ENCODE results near the gene ABHD12B. TPM values are rescaled to one million over a fixed set of nuclear protein-coding genes. Genes with fewer than 3 reads are reported as not detected.

The ABHD12B gene
- polyA plus RNA-seq, 3 donors = 0.45 to 0.54 TPM; not detected in 1

- intact Hi-C loops (cut with micrococcal nuclease) = no loop called here
- no peak for TF ChIP-seq CTCF (IDR thresholded peaks at IDR 0.05)
- Histone ChIP-seq H3K36me3 (replicated peaks in 1 of 2; ENCODE audit: control insufficient read depth in 1 of 2, insufficient read depth in 2 of 2, low read length in 2 of 2) (no peaks in the 10 kb centered on the region), H3K4me3 (replicated peaks in 1 of 3; ENCODE audit: low read depth in 2 of 3, low read length in 3 of 3) (no peak overlapping the region), H3K79me2 (ENCODE audit: insufficient read depth, low read length) (no peaks in the 10 kb centered on the region), H3K9ac (ENCODE audit: insufficient read depth, low read length, poor library complexity, severe bottlenecking) (no peak overlapping the region), H4K20me1 (ENCODE audit: insufficient read depth, low read length) (no peaks in the 10 kb centered on the region), H3K27ac (ENCODE audit: low read depth in 1 of 2, low read length in 2 of 2) (no peak overlapping the region), H3K27me3 (ENCODE audit: control insufficient read depth in 2 of 2, insufficient read depth in 2 of 2, low read length in 2 of 2) (no peaks in the 10 kb centered on the region), H3K4me1 (ENCODE audit: control insufficient read depth in 1 of 2, insufficient read depth in 2 of 2, low read length in 2 of 2) (peaks cover 16 to 19% of the 10 kb centered on the region in 2 donors), H3K4me2 (replicated peaks; ENCODE audit: extremely low read depth, low read length, poor library complexity, severe bottlenecking) (no peak overlapping the region), H2AFZ (ENCODE audit: insufficient read depth, low read depth, low read length, poor library complexity, severe bottlenecking) (no peak overlapping the region), H3K9me3 (replicated peaks in 1 of 2; ENCODE audit: control insufficient read depth in 1 of 2, insufficient read depth in 1 of 2, low read length in 2 of 2) (no peaks in the 10 kb centered on the region)
- Mint-ChIP-seq H3K4me3 (no peak overlapping the region), H3K4me1 (peaks cover 21% of the 10 kb centered on the region), H3K36me3 (no peaks in the 10 kb centered on the region), H3K27ac (no peak overlapping the region), H3K27me3 (ENCODE audit: low read depth in 3 of 3) (peaks cover 0 to 3% (median 3%) of the 10 kb centered on the region in 3 donors), H3K9me3 (no peaks in the 10 kb centered on the region)
- DNase-seq = no peak
Observed at GRCh38 chr14:50864237-50864636, 7.6 kb upstream of the ABHD12B start.

GRCh38 chr14:50864946-50865345, 6.9 kb upstream of the ABHD12B start:
- Histone ChIP-seq H3K9me3 (replicated peaks in 1 of 2; ENCODE audit: control insufficient read depth in 1 of 2, insufficient read depth in 1 of 2, low read length in 2 of 2) (no peaks in the 10 kb centered on the region), H3K27ac (ENCODE audit: low read depth in 1 of 2, low read length in 2 of 2) (no peak overlapping the region), H3K4me2 (replicated peaks; ENCODE audit: extremely low read depth, low read length, poor library complexity, severe bottlenecking) (no peak overlapping the region), H3K27me3 (ENCODE audit: control insufficient read depth in 2 of 2, insufficient read depth in 2 of 2, low read length in 2 of 2) (no peaks in the 10 kb centered on the region), H3K36me3 (replicated peaks in 1 of 2; ENCODE audit: control insufficient read depth in 1 of 2, insufficient read depth in 2 of 2, low read length in 2 of 2) (no peaks in the 10 kb centered on the region), H2AFZ (ENCODE audit: insufficient read depth, low read depth, low read length, poor library complexity, severe bottlenecking) (no peak overlapping the region), H4K20me1 (ENCODE audit: insufficient read depth, low read length) (no peaks in the 10 kb centered on the region), H3K4me1 (ENCODE audit: control insufficient read depth in 1 of 2, insufficient read depth in 2 of 2, low read length in 2 of 2) (peaks cover 11 to 13% of the 10 kb centered on the region in 2 donors), H3K9ac (ENCODE audit: insufficient read depth, low read length, poor library complexity, severe bottlenecking) (no peak overlapping the region), H3K4me3 (replicated peaks in 1 of 3; ENCODE audit: low read depth in 2 of 3, low read length in 3 of 3) (no peak overlapping the region), H3K79me2 (ENCODE audit: insufficient read depth, low read length) (no peaks in the 10 kb centered on the region)
- no peak overlapping the region for H3K4me3 Mint-ChIP-seq
- TF ChIP-seq CTCF (IDR thresholded peaks at IDR 0.05) = no peak
- no peak for DNase-seq
- H3K27me3 Mint-ChIP-seq (ENCODE audit: low read depth in 3 of 3) = peaks cover 0 to 3% (median 3%) of the 10 kb centered on the region in 3 donors
- WGBS (ENCODE audit: insufficient coverage) = no CpG with 5 or more reads among the region's 5 CpGs
- H3K4me1 Mint-ChIP-seq = peaks cover 16% of the 10 kb centered on the region
- intact Hi-C loops (cut with micrococcal nuclease) = no loop called here
- H3K36me3 Mint-ChIP-seq = no peaks in the 10 kb centered on the region
- H3K9me3 Mint-ChIP-seq = no peaks in the 10 kb centered on the region
- H3K27ac Mint-ChIP-seq = no peak overlapping the region

Data from CD14-positive monocyte (primary cell).